H1 (cell line): Measurements from ENCODE around the gene NOL4L. TPM values are rescaled to one million over a fixed set of nuclear protein-coding genes. Genes with fewer than 3 reads are reported as not detected.

Source experiments
- CTCF ChIA-PET: fragments of 300-600 bp; sonication (Branson Sonifier 250); formaldehyde crosslinking; loops from one replicate; lab custom pipeline; 2021; ENCODE audit not compliant: partially characterized antibody; lab: Charles Lee
- POLR2A ChIA-PET: fragments of 300-600 bp; sonication (Branson Sonifier 250); formaldehyde crosslinking; loops from one replicate; lab custom pipeline; 2021; ENCODE audit warnings: inconsistent platforms; ENCODE audit not compliant: partially characterized antibody; lab: Charles Lee
- DNase-seq, 2 experiments: peaks; one replicate each; pipeline versions ENCODE4 v3.0.0 to v3.0.0-alpha.2; 2010 to 2022; ENCODE audit warnings: low spot score in 2 of 2, low read depth in 1 of 2, mixed read lengths in 1 of 2
- FAIRE-seq: peaks from 2 replicates; lab custom pipeline; 2011; peaks lifted over from hg19 to GRCh38; lab: Jason Lieb, UNC
- H2AFZ ChIP-seq: 2 replicates; pipeline ENCODE4 v1.8.1; 2012; ENCODE audit warnings: low read length, inconsistent platforms
- H2AK5ac ChIP-seq: 2 replicates; pipeline ENCODE4 v1.6.1; 2013; ENCODE audit warnings: low read depth, low read length
- H2BK120ac ChIP-seq: replicated peaks from 2 replicates; pipeline ENCODE3; 2013; ENCODE audit warnings: low read depth, low read length, inconsistent platforms
- H2BK12ac ChIP-seq: 2 replicates; pipeline ENCODE4 v1.6.1; 2013; ENCODE audit warnings: low read depth, low read length
- H2BK15ac ChIP-seq: 2 replicates; pipeline ENCODE4 v1.6.1; 2013; ENCODE audit warnings: low read length
- H2BK20ac ChIP-seq: 2 replicates; pipeline ENCODE4 v1.6.1; 2013; ENCODE audit warnings: low read length
- H2BK5ac ChIP-seq: 2 replicates; pipeline ENCODE4 v1.6.1; 2013; ENCODE audit warnings: low read depth, low read length
- H3K14ac ChIP-seq: 2 replicates; pipeline ENCODE4 v1.6.1; 2013; ENCODE audit warnings: inconsistent platforms; ENCODE audit not compliant: insufficient read length
- H3K18ac ChIP-seq: 2 replicates; pipeline ENCODE4 v1.6.1; 2013; ENCODE audit warnings: low read length; ENCODE audit errors: extremely low read depth
- H3K23ac ChIP-seq: 2 replicates; pipeline ENCODE4 v1.6.1; 2013; ENCODE audit warnings: inconsistent platforms; ENCODE audit not compliant: insufficient read length
- H3K23me2 ChIP-seq: 2 replicates; pipeline ENCODE4 v1.6.1; 2013; ENCODE audit warnings: low read depth, low read length
- H3K27ac ChIP-seq: 2 replicates; pipeline ENCODE4 v1.6.1; 2011; ENCODE audit warnings: low read depth, low read length, inconsistent platforms
- H3K27me3 ChIP-seq, 4 experiments: replicated peaks in 1 of 4; 1 replicate in 1 of 4; 2 replicates in 3 of 4; pipeline versions ENCODE4 v1.6.1 to v1.8.1; 2011 to 2013; ENCODE audit warnings: low read length in 3 of 4, mild to moderate bottlenecking in 3 of 4, inconsistent platforms in 2 of 4, mixed read lengths in 2 of 4, moderate library complexity in 1 of 4; ENCODE audit not compliant: control insufficient read depth in 3 of 4, insufficient read depth in 3 of 4; ENCODE audit errors: extremely low read depth in 1 of 4
- H3K36me3 ChIP-seq, 4 experiments: 2 replicates each; pipeline versions ENCODE4 v1.6.1 to v1.8.1; 2011 to 2013; ENCODE audit warnings: mild to moderate bottlenecking in 4 of 4, low read length in 3 of 4, moderate library complexity in 2 of 4, control low read depth in 1 of 4, inconsistent platforms in 1 of 4; ENCODE audit not compliant: insufficient read depth in 4 of 4, control insufficient read depth in 2 of 4
- H3K4ac ChIP-seq: replicated peaks from 2 replicates; pipeline ENCODE3; 2013; ENCODE audit warnings: low read length, low read depth, mixed read lengths, inconsistent platforms; ENCODE audit not compliant: insufficient read length
- H3K4me1 ChIP-seq, 4 experiments: replicated peaks in 1 of 4; 1 replicate in 1 of 4; 2 replicates in 3 of 4; pipeline versions ENCODE4 v1.6.1 to v1.8.1; 2011 to 2013; ENCODE audit warnings: low read length in 3 of 4, inconsistent platforms in 2 of 4, mixed read lengths in 1 of 4; ENCODE audit not compliant: insufficient read depth in 4 of 4, control insufficient read depth in 3 of 4
- H3K4me2 ChIP-seq, 2 experiments: 2 replicates each; pipeline versions ENCODE4 v1.6.1 to v1.8.1; 2011 to 2013; ENCODE audit warnings: low read depth in 2 of 2, low read length in 2 of 2, control low read depth in 1 of 2, inconsistent platforms in 1 of 2, mild to moderate bottlenecking in 1 of 2; ENCODE audit not compliant: insufficient read depth in 1 of 2
- H3K4me3 ChIP-seq, 4 experiments: fragments of 200-600, 300-600 bp in 1 of 4; sonication (generic), shearing (Covaris generic), sonication (Bioruptor Twin) in 1 of 4; 2 replicates each; pipeline versions ENCODE4 v1.5.1 to v1.8.1; 2011 to 2016; ENCODE audit warnings: low read length in 4 of 4, low read depth in 3 of 4, control low read depth in 2 of 4, inconsistent platforms in 2 of 4, mild to moderate bottlenecking in 2 of 4, mixed read lengths in 1 of 4, moderate library complexity in 1 of 4; ENCODE audit not compliant: insufficient read depth in 2 of 4; ENCODE audit errors: extremely low read depth in 1 of 4
- H3K56ac ChIP-seq: replicated peaks from 2 replicates; pipeline ENCODE3; 2013; ENCODE audit warnings: low read depth, mild to moderate bottlenecking, mixed read lengths, low read length, inconsistent platforms; ENCODE audit not compliant: insufficient read length
- H3K79me1 ChIP-seq: 2 replicates; pipeline ENCODE4 v1.6.1; 2013; ENCODE audit warnings: low read depth, low read length, control low read depth
- H3K79me2 ChIP-seq, 2 experiments: 2 replicates each; pipeline versions ENCODE4 v1.6.1 to v1.8.1; 2012 to 2013; ENCODE audit warnings: low read length in 2 of 2, mild to moderate bottlenecking in 2 of 2, inconsistent platforms in 1 of 2; ENCODE audit not compliant: insufficient read depth in 2 of 2, control insufficient read depth in 1 of 2
- H3K9ac ChIP-seq, 4 experiments: replicated peaks in 1 of 4; 1 replicate in 1 of 4; 2 replicates in 3 of 4; pipeline versions ENCODE4 v1.6.1 to v1.8.1; 2011 to 2013; ENCODE audit warnings: low read depth in 3 of 4, low read length in 3 of 4, control low read depth in 2 of 4, mild to moderate bottlenecking in 2 of 4, moderate library complexity in 2 of 4, inconsistent platforms in 1 of 4; ENCODE audit errors: extremely low read depth in 1 of 4
- H3K9me3 ChIP-seq, 2 experiments: 2 replicates each; pipeline versions ENCODE4 v1.6.1 to v1.8.1; 2012 to 2013; ENCODE audit warnings: mild to moderate bottlenecking in 2 of 2, moderate library complexity in 2 of 2, control low read depth in 1 of 2, inconsistent platforms in 1 of 2, low read depth in 1 of 2, low read length in 1 of 2, mixed read lengths in 1 of 2; ENCODE audit not compliant: insufficient read depth in 2 of 2
- H4K20me1 ChIP-seq, 2 experiments: replicated peaks in 1 of 2; 2 replicates each; pipeline versions ENCODE3 to v1.8.1; 2011 to 2013; ENCODE audit warnings: inconsistent platforms in 2 of 2, low read length in 2 of 2, mild to moderate bottlenecking in 1 of 2; ENCODE audit not compliant: insufficient read depth in 2 of 2, control insufficient read depth in 1 of 2
- H4K5ac ChIP-seq: 2 replicates; pipeline ENCODE4 v1.6.1; 2013; ENCODE audit warnings: low read length, low read depth, mixed read lengths, inconsistent platforms; ENCODE audit not compliant: insufficient read length
- H4K8ac ChIP-seq: 2 replicates; pipeline ENCODE4 v1.8.0; 2013; ENCODE audit warnings: mild to moderate bottlenecking, moderate library complexity, low read length, inconsistent platforms; ENCODE audit not compliant: insufficient read depth; ENCODE audit errors: extremely low read depth
- H4K91ac ChIP-seq: replicated peaks from 2 replicates; pipeline ENCODE3; 2013; ENCODE audit warnings: low read length, mixed read lengths, inconsistent platforms; ENCODE audit not compliant: insufficient read length
- CBX8 ChIP-seq: fragments of 300-800, 300-1000 bp; sonication (generic); IDR thresholded peaks from 2 replicates; pipeline ENCODE4 v1.7.1; 2016; ENCODE audit warnings: low read depth, low read length, borderline replicate concordance
- CTBP2 ChIP-seq: IDR thresholded peaks from 2 replicates; pipeline ENCODE4 v1.7.0; 2011; ENCODE audit warnings: borderline replicate concordance, mild to moderate bottlenecking, moderate library complexity, mixed read lengths, low read length; ENCODE audit not compliant: insufficient read depth, insufficient read length
- CTCF ChIP-seq, 3 experiments: IDR thresholded peaks; 1 replicate in 2 of 3; 2 replicates in 1 of 3; pipeline versions ENCODE4 v1.5.1 to v1.6.1; 2011; ENCODE audit warnings: low read length in 3 of 3, mild to moderate bottlenecking in 3 of 3, inconsistent platforms in 2 of 3, low read depth in 1 of 3, moderate library complexity in 1 of 3; ENCODE audit not compliant: insufficient read depth in 1 of 3; ENCODE audit errors: control extremely low read depth in 1 of 3
- GTF2F1 ChIP-seq: IDR thresholded peaks from 2 replicates; pipeline ENCODE4 v1.6.1; 2012; ENCODE audit warnings: low read depth, low read length, improper control_type of control experiment, borderline replicate concordance
- KDM1A ChIP-seq: fragments of 200-600, 300-600 bp; sonication (generic); IDR thresholded peaks from 2 replicates; pipeline ENCODE4 v1.7.1; 2016; ENCODE audit warnings: mild to moderate bottlenecking, low read length, borderline replicate concordance
- RAD21 ChIP-seq, 2 experiments: IDR thresholded peaks in 1 of 2; conservative IDR thresholded peaks in 1 of 2; 2 replicates each; pipeline ENCODE4 v1.6.1; 2011; ENCODE audit warnings: low read depth in 2 of 2, low read length in 2 of 2, improper control_type of control experiment in 1 of 2, inconsistent platforms in 1 of 2, mild to moderate bottlenecking in 1 of 2, moderate library complexity in 1 of 2
- TAF1 ChIP-seq: IDR thresholded peaks from 2 replicates; pipeline ENCODE4 v1.6.1; 2011; ENCODE audit warnings: mild to moderate bottlenecking, low read depth, low read length
- TCF12 ChIP-seq: IDR thresholded peaks from 2 replicates; pipeline ENCODE4 v1.6.1; 2011; ENCODE audit warnings: low read depth, mild to moderate bottlenecking, low read length
- YY1 ChIP-seq: IDR thresholded peaks from 2 replicates; pipeline ENCODE4 v1.6.1; 2011; ENCODE audit warnings: low read depth, mild to moderate bottlenecking, low read length
- WGBS, 2 experiments: shearing (Covaris generic) in 1 of 2; methylation state at CpG; one replicate each; pipeline versions ENCODE4 v1.1.6 to v1.1.7; 2013 to 2015; ENCODE audit warnings: low lambda C conversion rate in 2 of 2, mixed read lengths in 2 of 2, inconsistent platforms in 1 of 2, low coverage in 1 of 2, missing lambda C conversion rate in 1 of 2; ENCODE audit not compliant: insufficient replicate concordance in 2 of 2, insufficient coverage in 1 of 2, insufficient read length in 1 of 2; ENCODE audit errors: extremely low coverage in 1 of 2, missing lambda C conversion rate in 1 of 2; 5-methylcytosine and 5-hydroxymethylcytosine counted together
- polyA plus RNA-seq, 7 experiments: library from polyadenylated mRNA; depleted of rRNA in 3 of 7; stranded (reverse) in 5 of 7; unstranded in 2 of 7; fragments of >200 nt in 5 of 7; fragments of 200-250 nt in 2 of 7; gene quantifications; 1 replicate in 5 of 7; 2 replicates in 1 of 7; 4 replicates in 1 of 7; pipeline versions ENCODE4 v1.2.1 to v1.2.3, GENCODE V29; 2011 to 2013; ENCODE audit warnings: missing spikeins in 2 of 7, mixed read lengths in 2 of 7
- total RNA-seq: library from RNA; stranded (reverse); fragmentation: NEBNext Ultra II Directional; extraction: Animal tissue kit (Norgen Biotek cat#: 25700); gene quantifications from 2 replicates; pipeline ENCODE4 v1.2.1, GENCODE V29; 2021

Gene NOL4L
- total and polyA plus RNA-seq, 2 of the 8 experiments (the other 6 are each of a cell fraction or from before 2014, with no cell fraction given) = 15.3 to 23.7 TPM

GRCh38 chr20:32437391-32438074 lies 147.6 kb downstream of the NOL4L start:
- no peak for FAIRE-seq
- no peak overlapping the region for H3K4me3 ChIP-seq
- no peak overlapping the region for H3K14ac ChIP-seq
- H3K56ac ChIP-seq = no peak overlapping the region
- H2BK20ac ChIP-seq = no peak overlapping the region
- peaks cover 2 to 7% of the 10 kb centered on the region in 2 experiments for H4K20me1 ChIP-seq
- no peaks in the 10 kb centered on the region for H3K79me2 ChIP-seq
- H3K9me3 ChIP-seq = no peaks in the 10 kb centered on the region
- H4K8ac ChIP-seq = no peak overlapping the region
- H3K36me3 ChIP-seq = peaks cover 3 to 33% (median 17%) of the 10 kb centered on the region in 4 experiments; a peak in 5 of 8 replicates
- no peaks in the 10 kb centered on the region; the same call in 1 of the 2 replicates for H3K79me1 ChIP-seq
- no peak overlapping the region for H3K18ac ChIP-seq
- no peak overlapping the region for H2AK5ac ChIP-seq
- no peak overlapping the region for H2BK120ac ChIP-seq
- no peak overlapping the region for H4K91ac ChIP-seq
- H3K23ac ChIP-seq = no peak overlapping the region
- H2BK5ac ChIP-seq = no peak overlapping the region
- TF ChIP-seq YY1 (0 out of 2 replicates have a peak, but pooled peaks have one; percentile 24), CTBP2 (no peak), RAD21 (IDR thresholded peaks at IDR 0.05 in 1 of 2, conservative IDR thresholded peaks at IDR 0.05 in 1 of 2; ENCODE audit: low read depth in 2 of 2, low read length in 2 of 2) (peak; percentile 42 to 53), CTCF (IDR thresholded peaks at IDR 0.05; ENCODE audit: control extremely low read depth in 1 of 3, insufficient read depth in 1 of 3, low read depth in 1 of 3, low read length in 3 of 3) (peak; percentile 46 to 59 (median 56)), CBX8 (no peak), GTF2F1 (no peak), TAF1 (no peak), TCF12 (0 out of 2 replicates have a peak, but pooled peaks have one; percentile 44), KDM1A (no peak)
- no peak overlapping the region for H2AFZ ChIP-seq
- H2BK12ac ChIP-seq = no peak overlapping the region
- no peaks in the 10 kb centered on the region for H3K27me3 ChIP-seq
- no peak overlapping the region for H2BK15ac ChIP-seq
- no peak overlapping the region for H3K27ac ChIP-seq
- peaks cover 0 to 3% (median 0%) of the 10 kb centered on the region in 4 experiments; a peak in 1 of 7 replicates for H3K4me1 ChIP-seq
- ChIA-PET CTCF (interaction anchor here (0.5 to 1.7 kb wide), 7 partner anchors 11 to 228 kb away, joined by 3 to 8 read pairs (median 4); no protein-coding TSS in a partner anchor), POLR2A (no interaction called here)
- no peak overlapping the region for H3K9ac ChIP-seq
- no peak overlapping the region for H3K4ac ChIP-seq
- no peak for DNase-seq
- H4K5ac ChIP-seq = no peak overlapping the region
- 87% methylated on average over 5 of the region's 5 CpGs; no CpG with 5 or more reads in 1 of the 2 experiments for WGBS, 2 experiments
- no peak overlapping the region for H3K4me2 ChIP-seq
- H3K23me2 ChIP-seq = no peaks in the 10 kb centered on the region
